KOPT-K1 (cell line): Measurements from ENCODE around the gene PM20D2.
A peak's percentile ranks its signal among the peaks of the same experiment; 100 is the strongest.

ENCODE experiments used
- H3K27ac ChIP-seq: fragments of 200-600 bp; sonication (generic); 2 replicates; pipeline ENCODE4 v1.5.1; 2016; ENCODE audit warnings: antibody characterized with exemption, mild to moderate bottlenecking, low read depth, low read length; ENCODE audit not compliant: poor library complexity, severe bottlenecking
- H3K36me3 ChIP-seq: fragments of 200-600 bp; sonication (generic); 2 replicates; pipeline ENCODE4 v1.5.1; 2017; ENCODE audit warnings: antibody characterized with exemption, mild to moderate bottlenecking, low read length, moderate library complexity; ENCODE audit not compliant: insufficient read depth
- H3K9me3 ChIP-seq: fragments of 200-600 bp; sonication (generic); 2 replicates; pipeline ENCODE4 v1.5.1; 2017; ENCODE audit warnings: antibody characterized with exemption, low read length, mild to moderate bottlenecking; ENCODE audit not compliant: insufficient read depth, poor library complexity, severe bottlenecking

The PM20D2 gene

DNA sequence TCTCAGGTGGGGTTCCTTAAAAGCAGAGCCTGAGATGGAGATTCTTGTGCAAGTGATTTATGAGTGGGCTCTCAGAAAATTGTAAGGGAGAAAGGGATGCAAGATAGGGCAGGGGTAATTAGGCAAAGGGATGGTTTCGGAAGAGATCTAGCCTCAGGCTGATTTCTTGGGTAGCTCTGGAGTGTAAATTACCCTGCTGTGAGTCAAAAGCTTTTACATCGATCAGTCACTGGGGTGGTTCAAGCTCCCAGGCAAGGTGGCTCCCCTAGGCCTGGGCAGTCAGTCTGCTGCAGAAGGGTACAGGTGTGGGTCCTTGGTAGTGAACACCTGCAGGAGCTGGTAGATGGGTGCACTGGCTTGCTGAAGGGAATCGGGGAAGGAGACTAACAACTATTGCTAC, 11.1 kb upstream of the PM20D2 start:
- Histone ChIP-seq H3K9me3 (no peaks in the 10 kb centered on the region), H3K36me3 (no peaks in the 10 kb centered on the region), H3K27ac (no peak overlapping the region)

DNA sequence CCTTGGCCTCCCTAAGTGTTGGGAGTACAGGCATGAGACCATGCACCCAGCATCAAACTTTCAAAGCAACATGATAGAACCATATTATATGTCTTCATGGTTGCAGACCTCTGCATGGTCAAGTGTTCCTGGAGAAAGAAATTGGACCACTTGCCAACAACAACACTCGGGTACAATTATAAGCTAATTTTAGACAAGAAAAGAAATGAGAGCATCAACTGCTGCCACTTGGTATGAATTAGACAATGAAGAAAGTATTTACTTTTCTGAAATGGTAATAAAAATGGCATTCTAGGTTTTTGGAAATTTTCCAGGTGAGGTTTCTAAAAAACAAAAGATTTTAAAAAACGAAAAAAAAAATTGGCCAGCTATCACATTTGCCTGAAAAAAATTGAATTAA, 7.7 kb upstream of the PM20D2 start:
- Histone ChIP-seq H3K27ac (no peak overlapping the region), H3K9me3 (no peaks in the 10 kb centered on the region), H3K36me3 (no peaks in the 10 kb centered on the region)

DNA sequence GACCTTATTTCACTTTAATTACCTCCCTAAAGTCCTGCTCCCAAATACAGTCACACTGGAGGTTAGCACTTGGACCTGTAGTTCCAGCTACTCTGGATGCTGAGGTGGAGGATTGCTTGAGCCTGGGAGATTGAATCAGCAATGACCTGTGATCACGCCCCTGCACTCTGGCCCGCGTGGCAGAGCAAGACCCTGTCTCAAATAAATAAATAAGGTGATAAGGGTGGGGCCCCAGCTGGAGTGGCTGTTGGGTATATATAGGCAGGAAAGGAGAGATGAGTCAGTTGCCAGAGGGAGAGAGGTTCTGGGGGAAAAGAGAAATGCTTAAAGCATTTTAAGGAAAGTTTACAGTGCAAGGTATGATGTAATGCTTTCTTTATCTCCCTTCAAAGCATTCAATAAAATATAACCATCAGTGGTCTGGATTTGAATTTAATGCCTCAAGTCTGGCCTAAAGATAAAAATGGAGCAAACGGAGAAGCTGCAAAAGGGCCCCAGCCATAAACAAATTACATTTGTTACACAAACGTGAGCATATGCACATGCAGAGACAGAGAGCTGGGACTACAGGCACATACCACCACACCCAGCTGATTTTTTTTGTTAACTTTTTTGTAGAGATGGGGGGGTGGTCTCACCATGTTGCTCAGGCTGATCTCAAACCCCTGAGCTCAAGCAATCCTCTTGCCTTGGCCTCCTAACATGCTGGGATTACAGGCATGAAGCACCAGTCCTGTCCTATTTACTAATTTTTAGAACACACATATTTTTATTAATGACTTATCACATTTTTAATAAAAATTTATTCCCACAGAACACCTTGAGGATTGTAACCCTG, 6.1 kb upstream of the PM20D2 start:
- no peaks in the 10 kb centered on the region for H3K36me3 ChIP-seq
- H3K9me3 ChIP-seq, result no peaks in the 10 kb centered on the region
- H3K27ac ChIP-seq, result no peak overlapping the region

DNA sequence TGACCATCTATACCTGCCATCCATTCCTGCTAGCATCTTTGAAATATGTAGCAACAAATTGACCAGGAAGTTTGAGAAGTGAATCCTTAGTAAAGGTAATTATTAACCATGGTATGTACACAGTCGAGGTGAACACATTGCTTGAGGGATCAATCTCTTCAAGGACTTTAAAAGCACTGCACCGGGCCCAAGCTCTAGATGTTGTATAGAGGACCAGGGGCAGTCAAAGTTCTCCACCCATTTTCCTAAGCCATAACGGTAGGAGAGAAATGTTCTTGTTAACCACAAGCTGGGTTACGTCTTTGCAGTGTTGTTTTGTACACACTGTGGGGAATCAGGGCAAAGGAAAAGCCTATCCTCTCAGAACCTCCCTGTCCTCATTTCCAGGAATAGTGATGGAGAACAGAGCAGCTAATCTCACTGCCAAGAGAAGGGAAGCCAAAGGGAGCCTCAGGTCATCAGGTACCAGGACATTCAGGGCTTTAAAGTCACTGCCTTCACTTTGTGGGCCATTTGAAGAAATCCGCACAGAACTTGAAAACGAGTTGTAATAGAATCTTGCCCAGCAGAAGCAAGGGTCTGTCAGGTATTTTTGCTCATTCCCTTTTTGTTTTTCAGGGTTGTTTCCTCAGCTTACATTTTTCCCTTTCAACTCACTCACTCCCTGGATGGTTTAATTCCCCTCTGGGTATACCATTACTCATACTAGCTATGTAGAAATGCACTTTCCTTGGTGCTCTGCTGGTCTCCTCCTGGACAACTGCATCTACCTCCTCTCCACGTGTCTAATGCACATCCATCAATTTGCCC, 5.3 kb upstream of the PM20D2 start:
- no peaks in the 10 kb centered on the region for H3K36me3 ChIP-seq
- H3K27ac ChIP-seq, result no peak overlapping the region
- no peaks in the 10 kb centered on the region for H3K9me3 ChIP-seq

DNA sequence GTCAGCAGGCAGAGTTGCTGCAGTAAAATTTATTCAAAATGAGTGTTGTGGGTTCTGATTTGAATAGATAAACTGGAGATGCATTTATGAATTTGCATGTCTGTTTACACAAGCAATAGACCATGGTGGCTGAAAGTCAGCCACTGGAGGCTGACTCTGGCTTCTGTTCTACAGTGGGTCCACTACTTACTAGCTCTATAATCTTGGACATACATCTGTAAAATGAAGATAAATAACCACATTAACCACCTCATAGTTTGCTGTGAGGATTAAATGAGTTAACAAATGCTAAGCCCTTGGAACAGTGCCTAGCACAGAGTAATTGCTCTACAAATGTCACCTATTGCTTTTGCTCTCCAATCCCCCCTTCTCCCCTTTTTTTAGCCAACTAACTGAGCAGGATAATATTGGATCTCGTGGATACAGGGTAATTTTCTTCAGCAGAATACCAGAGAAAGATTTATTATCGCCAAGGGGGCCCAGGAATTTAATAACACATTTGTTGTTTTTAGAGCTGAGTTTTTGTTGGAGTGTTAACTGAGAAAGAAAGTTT, 1.4 kb upstream of the PM20D2 start:
- H3K36me3 ChIP-seq, result peaks cover 12% of the 10 kb centered on the region
- no peaks in the 10 kb centered on the region for H3K9me3 ChIP-seq
- H3K27ac ChIP-seq, result no peak overlapping the region

DNA sequence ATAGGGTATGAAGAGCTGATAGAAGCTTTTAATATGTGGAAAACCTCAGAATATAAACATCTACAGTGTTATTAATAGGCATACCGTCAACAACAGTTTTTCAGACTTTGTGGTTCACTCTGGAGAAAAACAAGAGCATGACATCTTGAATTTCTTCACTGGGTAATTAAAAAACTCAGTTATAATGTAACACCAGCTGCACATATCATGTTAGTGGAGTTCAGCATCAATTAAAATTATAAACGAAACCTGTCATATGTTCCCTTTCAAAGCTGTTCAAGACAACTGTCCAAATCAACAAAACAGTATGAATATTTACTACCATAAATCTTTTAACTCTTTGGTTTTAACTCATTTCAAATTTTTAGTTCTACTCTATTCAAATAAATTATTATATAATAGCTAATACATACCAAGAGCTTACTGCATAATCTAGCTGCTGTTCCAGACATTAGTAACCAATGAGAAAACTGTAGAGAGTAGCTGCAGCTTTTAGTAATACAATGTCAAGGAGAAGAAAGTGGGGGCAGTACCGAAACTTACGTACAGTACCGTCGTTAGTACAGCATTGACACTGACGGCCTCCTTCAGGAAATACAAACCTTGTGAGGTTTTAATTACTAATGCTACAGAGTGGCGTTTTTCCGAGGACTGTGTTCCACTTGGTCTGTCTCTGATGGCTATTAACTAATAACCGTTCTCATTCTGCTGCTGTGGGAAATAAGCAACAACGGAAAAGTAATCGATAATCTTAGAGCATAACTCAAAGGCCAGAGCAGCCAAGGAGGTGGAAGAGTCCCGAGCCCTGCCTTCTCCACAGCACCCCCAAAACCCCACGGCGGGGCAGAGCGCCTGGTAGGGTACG, 532 bp upstream of the PM20D2 start:
- H3K36me3 ChIP-seq, result peaks cover 21% of the 10 kb centered on the region
- no peaks in the 10 kb centered on the region for H3K9me3 ChIP-seq
- H3K27ac ChIP-seq, result peak overlapping the region; percentile 71

DNA sequence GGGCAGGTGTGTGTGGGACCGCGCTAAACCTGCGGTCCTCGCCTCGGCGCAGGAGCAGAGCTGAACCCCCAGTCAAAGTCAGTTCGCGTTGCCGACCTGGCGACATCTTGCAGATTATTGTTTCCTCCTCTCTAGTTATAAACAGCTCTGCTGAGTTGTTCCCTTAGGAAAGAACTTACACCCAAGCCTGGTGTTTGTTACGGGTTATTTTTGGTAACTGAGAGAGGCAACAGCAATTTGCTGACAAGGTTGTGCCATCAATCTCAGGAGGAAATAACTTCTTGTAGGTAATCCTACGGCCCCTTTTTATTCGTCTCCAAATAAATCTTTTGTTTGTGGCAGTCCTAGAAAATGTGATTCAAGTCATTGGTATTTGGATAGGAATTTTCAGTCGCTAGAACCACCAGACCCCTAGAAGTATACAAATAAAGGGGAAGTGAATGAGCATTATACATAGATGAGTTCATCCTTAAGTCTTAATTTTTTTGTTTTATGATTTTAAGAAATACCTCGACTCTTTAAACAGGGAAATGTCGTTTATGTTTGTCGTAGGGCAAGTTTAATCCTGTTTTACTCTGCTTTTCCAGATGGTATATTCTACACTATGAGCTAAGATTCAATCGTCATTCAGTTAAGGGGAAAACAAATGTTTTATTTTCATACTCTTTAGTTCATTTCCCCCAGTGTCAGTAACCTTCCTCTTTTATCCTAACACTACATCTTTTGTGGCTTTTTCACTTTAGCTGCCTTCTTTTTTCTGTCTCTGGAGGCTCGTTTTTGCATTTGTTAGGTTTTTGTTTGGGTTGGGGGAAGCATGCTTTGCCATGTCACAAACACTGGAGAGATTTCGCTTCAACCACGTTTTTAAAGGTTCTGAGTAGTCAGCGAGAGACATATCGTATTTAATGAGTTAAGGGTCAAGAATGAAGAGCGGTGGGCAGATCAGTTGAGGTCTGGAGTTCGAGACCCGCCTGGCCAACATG, 1.2 kb downstream of the PM20D2 start:
- Histone ChIP-seq H3K9me3 (no peaks in the 10 kb centered on the region), H3K27ac (peak overlapping the region; percentile 71), H3K36me3 (peaks cover 34% of the 10 kb centered on the region)

DNA sequence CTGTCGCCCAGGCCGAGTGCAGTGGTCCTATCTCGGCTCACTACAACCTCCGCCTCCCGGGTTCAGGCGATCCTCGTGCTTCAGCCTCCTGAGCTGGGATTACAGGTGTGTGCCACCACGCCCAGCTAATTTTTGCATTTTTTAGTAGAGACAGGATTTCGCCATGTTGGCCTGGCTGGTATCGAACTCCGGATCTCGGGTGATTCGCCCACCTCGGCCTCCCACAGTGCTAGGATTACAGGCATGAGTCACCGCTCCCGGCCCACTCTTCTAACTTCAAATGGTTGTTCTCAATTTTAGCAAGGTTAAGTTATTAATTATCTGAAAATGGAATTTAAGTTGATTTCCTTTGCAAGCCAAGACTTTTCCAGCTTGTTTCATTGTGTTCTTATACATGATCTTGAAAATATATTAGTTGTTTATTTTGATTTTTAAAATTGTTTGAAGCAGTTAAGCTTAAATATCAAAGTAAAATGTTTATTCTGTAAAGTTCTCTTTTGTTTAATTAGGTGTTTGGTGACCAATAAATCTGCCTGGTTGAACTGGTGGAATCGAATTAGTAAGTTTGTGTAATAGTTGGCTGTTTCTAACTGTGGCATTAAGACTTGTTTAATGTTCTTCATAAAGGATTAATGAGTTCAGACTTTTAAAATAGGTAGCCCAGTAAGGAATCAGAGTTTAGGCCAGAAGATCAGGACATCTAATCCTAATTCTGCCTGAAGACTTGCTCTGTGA, 2.3 kb downstream of the PM20D2 start:
- Histone ChIP-seq H3K27ac (no peak overlapping the region), H3K36me3 (peaks cover 46% of the 10 kb centered on the region), H3K9me3 (no peaks in the 10 kb centered on the region)

DNA sequence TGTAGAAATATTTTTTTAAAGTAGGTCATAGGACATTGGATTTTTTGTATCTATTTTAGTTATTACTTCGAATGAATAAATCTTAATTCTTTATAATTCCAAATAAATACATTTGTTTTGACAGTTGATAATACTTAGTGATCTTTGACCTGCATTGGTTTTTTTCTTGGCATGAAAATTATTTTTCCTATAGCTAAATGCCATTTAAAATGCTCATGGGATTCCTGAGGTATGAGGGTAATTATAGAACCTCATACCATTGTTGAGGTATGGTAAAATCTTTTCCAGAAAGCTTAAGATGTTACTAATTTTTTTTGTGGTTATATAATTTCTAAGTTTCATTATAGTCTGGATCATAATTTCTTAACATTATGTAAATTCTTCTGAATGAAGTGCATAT, 8.3 kb downstream of the PM20D2 start:
- H3K36me3 ChIP-seq, result peaks cover 87% of the 10 kb centered on the region

DNA sequence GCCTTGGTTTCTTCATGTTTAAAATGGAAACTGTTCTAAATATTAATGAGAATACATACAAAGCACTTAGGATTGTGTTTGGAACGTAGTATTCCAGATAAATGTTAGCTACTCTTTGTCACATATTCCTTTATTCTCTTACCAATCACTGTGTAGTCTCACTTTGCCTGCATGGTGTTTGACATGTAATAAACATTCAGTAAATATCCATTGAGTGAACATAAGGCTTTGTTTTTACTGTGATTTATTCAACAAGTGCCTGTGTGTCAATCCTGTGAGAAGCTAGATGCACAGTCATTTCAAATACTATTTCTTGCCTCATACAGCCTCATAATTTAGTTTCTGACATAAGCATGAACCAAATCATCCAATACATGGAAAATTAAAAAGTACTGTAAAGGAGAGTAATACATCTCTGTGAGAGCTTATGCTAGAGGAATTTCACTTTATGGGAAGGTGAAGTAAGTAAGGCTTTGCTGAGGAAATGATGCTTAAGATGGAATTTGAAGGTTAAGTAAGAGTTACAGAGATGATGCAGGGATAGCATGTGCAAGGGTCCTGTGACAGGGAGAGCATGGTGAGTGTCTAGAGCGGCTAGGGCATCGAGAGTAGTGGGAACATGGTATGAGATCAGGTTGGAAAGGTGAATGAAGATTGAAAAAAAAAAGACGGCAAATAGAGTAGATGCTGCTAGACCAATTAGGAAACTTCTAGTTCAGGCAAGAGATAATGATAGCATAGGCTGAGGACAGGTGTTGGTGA, 14.7 kb downstream of the PM20D2 start:
- H3K27ac ChIP-seq, result no peak overlapping the region
- peaks cover 94% of the 10 kb centered on the region for H3K36me3 ChIP-seq
- no peaks in the 10 kb centered on the region for H3K9me3 ChIP-seq

More for the DNA sequence above, 8.3 kb downstream of the PM20D2 start:
- H3K9me3 ChIP-seq, result no peaks in the 10 kb centered on the region
- no peak overlapping the region for H3K27ac ChIP-seq

DNA sequence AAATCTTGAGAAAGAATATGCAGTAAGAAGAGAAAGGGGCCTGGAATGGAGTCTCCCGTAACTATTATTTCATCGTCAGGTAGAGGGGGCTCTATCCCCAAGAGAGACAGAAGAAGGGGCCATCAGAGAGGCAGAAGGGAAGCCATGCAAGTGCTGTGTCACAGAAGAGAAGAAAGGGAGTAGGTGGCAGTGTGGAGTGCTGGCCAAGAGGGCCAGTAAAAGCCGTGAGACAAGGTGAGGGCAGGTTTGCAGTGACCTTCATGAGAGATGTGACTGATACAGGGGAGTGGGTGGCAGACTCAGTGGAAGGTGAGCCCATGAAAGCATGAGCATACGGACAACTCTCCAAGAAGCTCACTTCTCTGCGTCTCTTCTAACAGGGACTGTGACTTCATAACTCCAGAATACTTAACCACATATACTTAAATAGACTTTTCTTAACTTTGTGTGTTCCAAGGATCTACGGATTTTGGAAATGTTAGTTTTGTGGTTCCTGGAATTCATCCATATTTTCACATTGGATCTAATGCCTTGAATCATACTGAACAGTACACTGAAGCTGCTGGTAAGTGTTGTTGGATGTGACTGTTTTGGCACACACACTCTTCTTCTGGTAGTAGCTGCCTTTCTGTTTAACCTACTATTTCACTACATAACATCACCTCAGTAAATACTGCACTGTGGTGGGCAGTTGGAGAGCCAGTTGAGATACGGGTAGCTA, 15.6 kb downstream of the PM20D2 start:
- peaks cover 91% of the 10 kb centered on the region for H3K36me3 ChIP-seq
- H3K9me3 ChIP-seq, result no peaks in the 10 kb centered on the region
- H3K27ac ChIP-seq, result no peak overlapping the region

DNA sequence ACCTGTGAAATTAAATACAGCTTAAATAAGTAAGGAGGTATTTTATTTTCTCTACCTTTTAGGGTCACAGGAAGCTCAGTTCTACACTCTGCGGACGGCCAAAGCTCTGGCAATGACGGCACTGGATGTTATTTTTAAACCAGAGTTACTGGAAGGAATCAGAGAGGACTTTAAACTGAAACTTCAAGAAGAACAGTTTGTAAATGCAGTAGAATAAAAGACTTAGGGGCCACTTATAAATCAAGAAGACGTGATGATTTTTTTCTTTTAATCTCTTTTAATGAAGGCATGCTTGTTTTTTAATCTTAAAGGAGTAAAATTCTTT, 16.2 kb downstream of the PM20D2 start:
- peaks cover 89% of the 10 kb centered on the region for H3K36me3 ChIP-seq
- no peak overlapping the region for H3K27ac ChIP-seq
- H3K9me3 ChIP-seq, result no peaks in the 10 kb centered on the region
